HepG2 (cell line): ENCODE results near the gene ENO1. TPM values are rescaled to one million over a fixed set of nuclear protein-coding genes. Genes with fewer than 3 reads are reported as not detected.

Experiments
- ATM ChIP-seq: fragments of 450-650 bp; IDR thresholded peaks from 2 replicates; pipeline ENCODE4 v1.7.1; 2017; ENCODE audit warnings: mild to moderate bottlenecking, borderline replicate concordance
- CBX5 ChIP-seq: sonication (generic); formaldehyde crosslinking; IDR thresholded peaks from 2 replicates; pipeline ENCODE4 v1.4.0; 2020; ENCODE audit warnings: missing genetic modification reagents, borderline replicate concordance
- MED13 ChIP-seq: sonication (generic); formaldehyde crosslinking; IDR thresholded peaks from 2 replicates; pipeline ENCODE4 v1.5.0; 2020; ENCODE audit warnings: missing genetic modification reagents
- MXD4 ChIP-seq: IDR thresholded peaks from 2 replicates; pipeline ENCODE4 v1.6.1; 2016; ENCODE audit warnings: mild to moderate bottlenecking, missing biosample characterization, missing genetic modification reagents
- MYC ChIP-seq: sonication (generic); formaldehyde crosslinking; IDR thresholded peaks from 2 replicates; pipeline ENCODE4 v1.9.0; 2021; ENCODE audit warnings: missing genetic modification reagents, borderline replicate concordance
- NFKB2 ChIP-seq: sonication (generic); formaldehyde crosslinking; IDR thresholded peaks from 2 replicates; pipeline ENCODE4 v1.4.0; 2020; ENCODE audit warnings: missing genetic modification reagents, borderline replicate concordance
- RELA ChIP-seq: sonication (generic); formaldehyde crosslinking; IDR thresholded peaks from 2 replicates; pipeline ENCODE4 v1.4.0; 2020; ENCODE audit warnings: missing genetic modification reagents
- RNF219 ChIP-seq: sonication (generic); formaldehyde crosslinking; IDR thresholded peaks from 2 replicates; pipeline ENCODE4 v1.5.0; 2020; ENCODE audit warnings: mild to moderate bottlenecking, missing genetic modification reagents
- SKIL ChIP-seq: sonication (generic); formaldehyde crosslinking; IDR thresholded peaks from 2 replicates; pipeline ENCODE4 v1.8.0; 2022; ENCODE audit warnings: missing genetic modification reagents, mild to moderate bottlenecking, moderate library complexity, borderline replicate concordance
- SNAPC4 ChIP-seq: sonication (generic); formaldehyde crosslinking; IDR thresholded peaks from 2 replicates; pipeline ENCODE4 v1.4.0; 2020; ENCODE audit warnings: mild to moderate bottlenecking, missing genetic modification reagents
- ZBTB21 ChIP-seq: sonication (generic); formaldehyde crosslinking; IDR thresholded peaks from 2 replicates; pipeline ENCODE4 v1.4.0; 2020; ENCODE audit warnings: missing genetic modification reagents
- ZNF251 ChIP-seq: sonication (generic); formaldehyde crosslinking; IDR thresholded peaks from 2 replicates; pipeline ENCODE4 v1.9.0; 2021; ENCODE audit warnings: mild to moderate bottlenecking, missing genetic modification reagents
- ZNF260 ChIP-seq: sonication (generic); formaldehyde crosslinking; IDR thresholded peaks from 2 replicates; pipeline ENCODE4 v1.4.0; 2020; ENCODE audit warnings: missing genetic modification reagents, low read depth, mild to moderate bottlenecking, borderline replicate concordance
- ZNF451 ChIP-seq: sonication (generic); formaldehyde crosslinking; IDR thresholded peaks from 2 replicates; pipeline ENCODE4 v1.5.0; 2020; ENCODE audit warnings: mild to moderate bottlenecking, missing genetic modification reagents
- ZNF720 ChIP-seq: sonication (generic); formaldehyde crosslinking; IDR thresholded peaks from 2 replicates; pipeline ENCODE4 v1.4.0; 2020; ENCODE audit warnings: missing genetic modification reagents
- ZZZ3 ChIP-seq: sonication (generic); formaldehyde crosslinking; IDR thresholded peaks from 2 replicates; pipeline ENCODE4 v1.4.0; 2020; ENCODE audit warnings: missing genetic modification reagents, mild to moderate bottlenecking, borderline replicate concordance
- polyA plus RNA-seq, 8 experiments: library from polyadenylated mRNA; depleted of rRNA in 3 of 8; stranded (reverse) in 7 of 8; unstranded in 1 of 8; fragments of >200 nt; fragmentation: Illumina TruSeq in 4 of 8; extraction: Trizol in 4 of 8; gene quantifications; 2 replicates each; pipeline versions ENCODE4 v1.2.1 to v1.2.3, GENCODE V29; 2011 to 2016; ENCODE audit warnings: low read depth in 4 of 8, missing spikeins in 1 of 8, mixed read lengths in 1 of 8; ENCODE audit not compliant: insufficient read depth in 1 of 8
- total RNA-seq, 5 experiments: library from RNA; depleted of rRNA; stranded (reverse); fragments of >200 nt; fragmentation: Illumina TruSeq; extraction: Trizol; gene quantifications; 2 replicates each; pipeline ENCODE4 v1.2.3, GENCODE V29; 2016; ENCODE audit warnings: low read depth in 1 of 5
- TF ChIP-seq, protein P1 (sequence below): IDR thresholded peaks from 2 replicates; pipeline ENCODE4 v1.6.1; 2018; ENCODE audit warnings: missing genetic modification reagents, mild to moderate bottlenecking, missing compliant biosample characterization
- TF ChIP-seq, protein P2 (sequence below): sonication (generic); formaldehyde crosslinking; IDR thresholded peaks from 2 replicates; pipeline ENCODE4 v1.4.0; 2020; ENCODE audit warnings: low read depth, mild to moderate bottlenecking, missing genetic modification reagents

ENO1 gene
- total and polyA plus RNA-seq, 2 of the 13 experiments (the other 11 are each of a cell fraction or from before 2014, with no cell fraction given), result 1,559 to 3,103 TPM

- TF ChIP-seq ZBTB21 (CRISPR knock-in tag) (no peak), ATM (no peak), SKIL (CRISPR knock-in tag) (no peak), ZNF251 (CRISPR knock-in tag) (no peak), NFKB2 (no peak), MXD4 (CRISPR knock-in tag) (0 out of 2 replicates have a peak, but pooled peaks have one; percentile 30), MED13 (no peak), ZNF260 (no peak), RNF219 (CRISPR knock-in tag) (no peak), ZNF720 (CRISPR knock-in tag) (no peak), MYC (CRISPR knock-in tag) (no peak), ZZZ3 (CRISPR knock-in tag) (no peak), CBX5 (no peak), RELA (no peak), ZNF451 (no peak), SNAPC4 (CRISPR knock-in tag) (no peak)
- TF ChIP-seq, protein P1, sequence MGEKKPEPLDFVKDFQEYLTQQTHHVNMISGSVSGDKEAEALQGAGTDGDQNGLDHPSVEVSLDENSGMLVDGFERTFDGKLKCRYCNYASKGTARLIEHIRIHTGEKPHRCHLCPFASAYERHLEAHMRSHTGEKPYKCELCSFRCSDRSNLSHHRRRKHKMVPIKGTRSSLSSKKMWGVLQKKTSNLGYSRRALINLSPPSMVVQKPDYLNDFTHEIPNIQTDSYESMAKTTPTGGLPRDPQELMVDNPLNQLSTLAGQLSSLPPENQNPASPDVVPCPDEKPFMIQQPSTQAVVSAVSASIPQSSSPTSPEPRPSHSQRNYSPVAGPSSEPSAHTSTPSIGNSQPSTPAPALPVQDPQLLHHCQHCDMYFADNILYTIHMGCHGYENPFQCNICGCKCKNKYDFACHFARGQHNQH (CRISPR knock-in tag), result no peak
- TF ChIP-seq, protein P2, sequence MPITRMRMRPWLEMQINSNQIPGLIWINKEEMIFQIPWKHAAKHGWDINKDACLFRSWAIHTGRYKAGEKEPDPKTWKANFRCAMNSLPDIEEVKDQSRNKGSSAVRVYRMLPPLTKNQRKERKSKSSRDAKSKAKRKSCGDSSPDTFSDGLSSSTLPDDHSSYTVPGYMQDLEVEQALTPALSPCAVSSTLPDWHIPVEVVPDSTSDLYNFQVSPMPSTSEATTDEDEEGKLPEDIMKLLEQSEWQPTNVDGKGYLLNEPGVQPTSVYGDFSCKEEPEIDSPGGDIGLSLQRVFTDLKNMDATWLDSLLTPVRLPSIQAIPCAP (CRISPR knock-in tag), result no peak
Measured at GRCh38 chr1:8908388-8909151, 30.1 kb upstream of the ENO1 start (continued).
